ENCODE results near the gene PPP1R15B.

GRCh38 chr1:204355913-204356312 lies 55.7 kb downstream of the PPP1R15B start:
- no peak for TF ChIP-seq CTCF (IDR thresholded peaks at IDR 0.05; ENCODE audit: poor library complexity)
- TF ChIP-seq EZH2 (IDR thresholded peaks at IDR 0.05; ENCODE audit: borderline replicate concordance), result no peak
- TF ChIP-seq EZH2phosphoT487 (IDR thresholded peaks at IDR 0.05; ENCODE audit: low read depth, severe bottlenecking, unreplicated experiment), result no peak
